Endometrial microvascular endothelial cells (primary cell): ENCODE results near the gene SLC11A1. TPM values are rescaled to one million over a fixed set of nuclear protein-coding genes. Genes with fewer than 3 reads are reported as not detected.

Experiments
- in situ Hi-C: cut with HindIII; loops from 2 replicates; pipeline ENCODE4 v1.10.0; 2017; ENCODE audit warnings: low sequenced_read_pairs, low pct_unique_long_range_greater_than_20kb; ENCODE audit errors: inconsistent ontology term
- total RNA-seq: library from RNA; depleted of rRNA; stranded (reverse); fragments of >200 nt; gene quantifications from one replicate; pipeline ENCODE4 v1.2.3, GENCODE V29; 2015; ENCODE audit errors: inconsistent ontology term

SLC11A1 gene
- total RNA-seq, 1 donor from 2014 or later = not detected

DNA sequence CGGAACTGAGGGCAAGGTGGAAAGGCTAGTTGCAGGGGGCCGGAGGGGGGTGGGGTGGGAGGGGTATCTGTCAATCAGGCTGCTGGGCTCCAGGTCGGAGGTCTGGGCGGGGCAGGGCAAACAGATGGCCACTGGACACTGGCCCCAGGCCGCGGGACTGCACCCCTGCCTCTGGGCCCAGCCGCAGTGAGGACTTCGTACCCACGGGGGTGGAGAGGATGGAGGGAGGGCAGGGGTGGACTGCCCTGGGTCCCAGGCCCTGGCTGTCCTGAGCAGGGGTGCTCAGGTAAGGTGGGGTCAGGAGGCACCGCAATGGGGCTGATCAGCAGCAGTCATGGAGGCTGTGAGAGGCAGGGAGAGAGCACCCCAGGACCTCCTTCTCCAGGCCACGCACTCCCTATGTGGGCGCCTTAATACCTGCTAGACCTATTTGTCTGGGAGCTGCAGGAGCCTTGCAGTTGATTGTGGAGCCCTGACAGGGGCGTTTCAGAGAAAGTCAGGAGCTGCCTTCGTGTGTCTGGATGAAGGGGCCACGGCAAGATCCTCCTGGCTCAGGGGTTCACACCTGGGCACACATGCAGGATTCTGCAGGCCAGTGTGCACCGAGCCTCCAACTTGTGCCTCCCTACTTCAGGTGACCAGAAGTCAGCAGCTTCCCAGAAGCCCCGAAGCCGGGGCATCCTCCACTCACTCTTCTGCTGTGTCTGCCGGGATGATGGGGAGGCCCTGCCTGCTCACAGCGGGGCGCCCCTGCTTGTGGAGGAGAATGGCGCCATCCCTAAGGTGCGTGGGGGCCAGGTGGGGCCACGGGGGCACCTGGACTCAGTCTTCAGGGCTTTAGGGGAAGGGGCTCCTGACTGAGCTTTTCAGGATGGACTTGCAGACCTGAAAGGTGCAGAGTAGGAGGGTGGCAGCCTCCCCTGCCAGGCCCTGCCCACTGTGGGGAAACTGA, 19.1 kb downstream of the SLC11A1 start:
- in situ Hi-C loops = no loop called here

- in situ Hi-C loops = no loop called here
Measured at GRCh38 chr2:218401890-218402289, 19.8 kb downstream of the SLC11A1 start.

DNA sequence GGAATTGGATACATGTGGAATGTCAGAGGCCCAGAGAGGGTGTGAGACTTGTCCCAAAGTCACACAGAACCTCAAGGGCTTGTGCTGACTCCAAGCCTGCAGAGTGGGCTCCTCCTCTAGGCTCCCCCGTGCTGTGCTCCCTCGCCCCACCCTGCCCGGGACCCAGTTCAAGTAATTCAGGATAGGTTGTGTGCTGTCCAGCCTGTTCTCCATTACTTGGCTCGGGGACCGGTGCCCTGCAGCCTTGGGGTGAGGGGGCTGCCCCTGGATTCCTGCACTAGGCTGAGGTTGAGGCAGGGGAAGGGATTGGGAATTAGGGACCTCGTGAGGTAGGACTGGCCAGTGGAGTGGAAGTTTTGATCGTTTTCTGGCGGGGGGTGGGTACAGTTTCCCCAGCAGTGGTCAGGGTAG, 20.4 kb downstream of the SLC11A1 start:
- in situ Hi-C loops = no loop called here

GRCh38 chr2:218402911-218403411, 20.9 kb downstream of the SLC11A1 start:
- in situ Hi-C loops = no loop called here

GRCh38 chr2:218403810-218404209, 21.7 kb downstream of the SLC11A1 start:
- in situ Hi-C loops = no loop called here

DNA sequence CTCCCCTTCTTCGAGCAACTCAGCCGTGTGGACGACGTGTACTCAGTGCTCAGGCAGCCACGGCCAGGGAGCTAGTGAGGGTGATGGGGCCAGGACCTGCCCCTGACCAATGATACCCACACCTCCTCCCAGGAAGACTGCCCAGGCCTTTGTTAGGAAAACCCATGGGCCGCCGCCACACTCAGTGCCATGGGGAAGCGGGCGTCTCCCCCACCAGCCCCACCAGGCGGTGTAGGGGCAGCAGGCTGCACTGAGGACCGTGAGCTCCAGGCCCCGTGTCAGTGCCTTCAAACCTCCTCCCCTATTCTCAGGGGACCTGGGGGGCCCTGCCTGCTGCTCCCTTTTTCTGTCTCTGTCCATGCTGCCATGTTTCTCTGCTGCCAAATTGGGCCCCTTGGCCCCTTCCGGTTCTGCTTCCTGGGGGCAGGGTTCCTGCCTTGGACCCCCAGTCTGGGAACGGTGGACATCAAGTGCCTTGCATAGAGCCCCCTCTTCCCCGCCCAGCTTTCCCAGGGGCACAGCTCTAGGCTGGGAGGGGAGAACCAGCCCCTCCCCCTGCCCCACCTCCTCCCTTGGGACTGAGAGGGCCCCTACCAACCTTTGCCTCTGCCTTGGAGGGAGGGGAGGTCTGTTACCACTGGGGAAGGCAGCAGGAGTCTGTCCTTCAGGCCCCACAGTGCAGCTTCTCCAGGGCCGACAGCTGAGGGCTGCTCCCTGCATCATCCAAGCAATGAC, 22.4 kb downstream of the SLC11A1 start:
- in situ Hi-C loops = no loop called here

DNA sequence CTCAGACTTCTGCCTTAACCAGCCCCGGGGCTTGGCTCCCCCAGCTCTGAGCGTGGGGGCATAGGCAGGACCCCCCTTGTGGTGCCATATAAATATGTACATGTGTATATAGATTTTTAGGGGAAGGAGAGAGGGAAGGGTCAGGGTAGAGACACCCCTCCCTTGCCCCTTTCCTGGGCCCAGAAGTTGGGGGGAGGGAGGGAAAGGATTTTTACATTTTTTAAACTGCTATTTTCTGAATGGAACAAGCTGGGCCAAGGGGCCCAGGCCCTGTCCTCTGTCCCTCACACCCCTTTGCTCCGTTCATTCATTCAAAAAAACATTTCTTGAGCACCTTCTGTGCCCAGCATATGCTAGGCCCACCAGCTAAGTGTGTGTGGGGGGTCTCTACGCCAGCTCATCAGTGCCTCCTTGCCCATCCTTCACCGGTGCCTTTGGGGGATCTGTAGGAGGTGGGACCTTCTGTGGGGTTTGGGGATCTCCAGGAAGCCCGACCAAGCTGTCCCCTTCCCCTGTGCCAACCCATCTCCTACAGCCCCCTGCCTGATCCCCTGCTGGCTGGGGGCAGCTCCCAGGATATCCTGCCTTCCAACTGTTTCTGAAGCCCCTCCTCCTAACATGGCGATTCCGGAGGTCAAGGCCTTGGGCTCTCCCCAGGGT, 23.1 kb downstream of the SLC11A1 start:
- in situ Hi-C loops = no loop called here

DNA sequence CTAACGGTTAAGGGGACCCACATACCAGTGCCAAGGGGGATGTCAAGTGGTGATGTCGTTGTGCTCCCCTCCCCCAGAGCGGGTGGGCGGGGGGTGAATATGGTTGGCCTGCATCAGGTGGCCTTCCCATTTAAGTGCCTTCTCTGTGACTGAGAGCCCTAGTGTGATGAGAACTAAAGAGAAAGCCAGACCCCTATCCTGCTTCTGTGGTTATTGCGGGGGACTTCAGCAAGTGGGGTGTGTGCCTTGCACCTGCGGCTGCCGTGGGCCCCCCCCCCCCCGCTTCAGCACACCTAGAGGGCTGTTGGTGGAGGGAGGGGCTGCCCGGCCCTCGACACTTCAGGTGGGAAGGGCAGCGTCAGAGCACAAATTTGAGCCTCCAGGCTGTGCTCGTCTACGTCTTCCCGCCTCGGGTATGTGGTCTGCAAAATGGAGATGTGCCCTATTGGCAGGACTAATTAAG, 23.7 kb downstream of the SLC11A1 start:
- in situ Hi-C loops = no loop called here

GRCh38 chr2:218406209-218406948, 24.3 kb downstream of the SLC11A1 start:
- in situ Hi-C loops = no loop called here

GRCh38 chr2:218406949-218407618, 25.0 kb downstream of the SLC11A1 start:
- in situ Hi-C loops = no loop called here

- in situ Hi-C loops = no loop called here
Measured at GRCh38 chr2:218407717-218408116, 25.6 kb downstream of the SLC11A1 start.

DNA sequence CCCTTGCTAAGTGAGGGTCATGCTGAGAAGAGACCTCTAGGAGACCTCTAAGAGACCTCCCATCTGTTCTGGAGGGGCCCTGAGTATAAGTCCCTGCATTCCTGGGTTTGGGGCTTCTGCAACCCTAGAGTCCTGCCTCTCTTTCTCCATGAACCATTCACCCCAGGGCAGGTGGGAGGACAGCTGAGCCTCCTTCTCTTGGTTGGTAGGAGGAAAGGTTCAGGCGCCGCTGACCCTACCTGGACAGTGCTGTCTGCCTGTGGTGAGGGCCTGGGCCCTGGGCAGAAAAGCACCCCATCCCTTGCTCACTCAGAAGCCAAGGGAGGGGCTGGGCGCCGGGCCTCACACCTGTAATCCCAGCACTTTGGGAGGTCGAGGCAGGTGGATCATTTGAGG, 36.2 kb downstream of the SLC11A1 start:
- in situ Hi-C loops = no loop called here

GRCh38 chr2:218418717-218419458, 36.8 kb downstream of the SLC11A1 start, which contains the start of gene VIL1:
Gene VIL1, plus strand, starts transcription at chr2:218419123. Its CDS starts 4,656 bp downstream, at chr2:218423779.
- in situ Hi-C loops = no loop called here

DNA sequence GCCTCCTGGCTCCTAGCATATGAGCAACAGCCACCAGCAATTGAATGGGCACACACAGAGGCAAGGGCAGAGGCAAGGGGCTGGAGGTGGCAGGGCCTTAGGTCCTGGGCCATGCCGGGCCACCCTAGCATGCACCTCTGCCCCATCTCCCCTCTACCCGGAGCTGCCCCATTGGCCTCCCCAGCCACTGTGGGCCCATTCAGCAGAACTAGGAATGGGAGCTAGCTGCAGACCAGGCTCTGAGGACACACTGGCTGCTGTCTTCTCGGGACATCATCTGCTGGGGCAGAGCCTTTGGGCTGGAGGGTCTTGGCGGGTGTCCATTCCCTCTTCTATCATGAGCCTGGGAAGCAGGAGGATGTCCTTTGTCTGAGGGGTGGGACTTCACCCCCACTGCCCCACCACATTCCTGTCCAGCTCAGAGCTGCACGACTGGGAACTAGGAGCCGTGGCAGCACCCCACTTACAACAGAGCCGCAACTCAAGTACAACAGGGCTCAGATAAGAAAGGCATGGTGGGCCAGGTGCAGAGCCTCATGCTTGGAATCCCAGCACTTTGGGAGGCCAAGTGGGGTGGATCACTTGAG, 37.6 kb downstream of the SLC11A1 start:
- in situ Hi-C loops = no loop called here

GRCh38 chr2:218421027-218421426, 39.0 kb downstream of the SLC11A1 start:
- in situ Hi-C loops = no loop called here

GRCh38 chr2:218422403-218423086, 40.5 kb downstream of the SLC11A1 start:
- in situ Hi-C loops = no loop called here
